Activated CD4-positive, alpha-beta T cell treated with anti-CD3 and anti-CD28 coated beads, Interleukin-2, amount 50 U/mL, for 48 hours (primary cell): ENCODE measurements around the gene CCNT2.
"Not testable (repeated sequence)": the region's sequence is repeated elsewhere in the genome, so short reads cannot be mapped to it uniquely, and the experiment has no call there.

Experiments
- DNase-seq, 2 experiments: peaks; one replicate each; pipeline ENCODE4 v3.0.0-alpha.2; 2020

CCNT2 gene

DNA sequence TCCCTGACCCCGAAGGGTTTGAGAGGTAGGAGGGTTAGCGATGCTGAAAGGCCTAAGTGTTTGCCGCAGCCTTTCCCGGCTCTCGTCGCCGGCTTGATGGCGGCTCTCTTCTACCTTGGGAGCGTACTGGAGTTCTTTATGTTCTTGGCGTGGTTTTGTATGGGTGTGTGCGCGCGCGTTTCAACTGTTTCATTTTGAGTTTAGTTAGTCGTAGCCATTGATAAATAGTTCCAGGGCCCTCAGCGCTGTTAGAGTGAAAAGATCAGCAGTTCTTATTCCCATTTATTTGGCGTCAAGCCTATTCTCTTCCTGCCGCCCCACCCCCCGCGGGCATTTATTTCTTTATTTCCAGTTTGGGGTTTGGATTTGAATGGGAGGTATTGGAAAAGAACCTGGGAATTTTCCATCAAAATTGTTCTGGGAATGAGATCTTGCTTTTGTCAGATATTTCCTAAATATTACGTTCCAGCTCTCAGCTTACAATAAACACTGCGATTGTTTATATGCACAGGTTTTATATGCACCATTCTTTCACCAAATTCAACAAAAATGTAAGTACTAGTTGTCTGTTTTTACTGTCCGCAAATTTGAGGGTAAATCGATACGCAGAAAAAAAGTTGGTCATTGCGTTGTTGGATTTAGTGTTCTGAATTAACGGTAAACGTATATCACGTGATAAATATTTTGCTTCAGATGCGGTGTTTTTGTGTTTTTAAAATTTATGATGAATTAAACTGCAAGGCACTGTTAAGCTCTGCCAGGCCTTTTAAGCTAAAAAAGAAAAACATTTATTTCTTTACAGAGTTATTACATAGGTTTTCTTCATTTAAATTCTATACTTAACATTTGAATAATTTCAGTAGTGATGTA, 954 bp downstream of the CCNT2 start:
- peak; percentile 53 to 60 for DNase-seq

DNA sequence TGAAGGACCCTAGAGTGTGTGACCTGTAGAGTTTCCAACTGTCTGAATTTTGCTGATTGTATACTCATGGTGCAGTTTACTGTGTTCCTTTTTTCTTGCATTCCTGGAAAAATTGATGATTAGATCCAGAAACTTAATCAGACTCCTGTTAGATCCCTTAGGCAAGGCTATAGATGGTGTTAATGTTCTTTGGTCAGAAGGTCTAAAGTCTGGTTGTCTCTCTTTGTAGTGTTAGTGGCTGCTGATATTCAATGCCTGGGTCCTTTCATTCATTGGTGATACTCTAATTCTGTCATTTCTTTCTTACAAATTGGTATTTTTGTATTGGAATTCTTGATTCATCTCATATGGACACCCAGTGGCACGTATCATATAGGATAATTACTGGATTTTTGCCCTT, 6.3 kb downstream of the CCNT2 start:
- no peak for DNase-seq

DNA sequence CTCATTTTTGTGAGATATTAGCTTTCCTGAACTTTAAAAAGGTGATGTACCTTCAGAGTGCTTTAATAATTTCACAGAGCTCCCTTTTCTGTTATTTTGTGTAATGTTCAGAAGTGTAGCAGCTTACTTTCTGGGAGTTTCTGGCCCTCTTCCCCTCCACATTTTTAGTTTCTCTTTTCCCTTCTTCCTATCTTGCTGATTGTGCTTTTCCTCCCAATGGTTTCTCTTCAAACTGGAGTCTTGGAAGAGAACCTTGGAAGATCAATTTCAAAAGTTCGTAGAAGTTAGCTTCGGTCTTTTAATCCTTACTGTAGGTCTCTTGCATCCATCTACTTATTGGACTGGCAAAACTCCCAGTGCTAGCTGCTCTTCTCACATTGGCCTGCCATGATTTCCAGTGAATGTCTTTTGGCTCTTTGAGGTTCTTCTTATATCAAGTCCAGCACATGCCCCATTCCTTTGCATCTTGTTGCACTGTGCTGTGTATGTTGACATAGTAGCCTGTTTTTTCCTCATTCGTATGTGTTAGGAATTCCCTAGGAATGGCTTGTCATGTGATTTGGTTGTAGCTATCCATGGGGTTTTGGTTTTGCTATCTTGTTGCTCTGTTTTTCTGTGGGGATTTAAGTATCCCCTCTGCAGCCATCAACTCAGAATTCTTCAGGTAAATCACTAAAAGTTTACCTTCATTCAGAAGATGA, 7.8 kb downstream of the CCNT2 start:
- DNase-seq, result no peak

DNA sequence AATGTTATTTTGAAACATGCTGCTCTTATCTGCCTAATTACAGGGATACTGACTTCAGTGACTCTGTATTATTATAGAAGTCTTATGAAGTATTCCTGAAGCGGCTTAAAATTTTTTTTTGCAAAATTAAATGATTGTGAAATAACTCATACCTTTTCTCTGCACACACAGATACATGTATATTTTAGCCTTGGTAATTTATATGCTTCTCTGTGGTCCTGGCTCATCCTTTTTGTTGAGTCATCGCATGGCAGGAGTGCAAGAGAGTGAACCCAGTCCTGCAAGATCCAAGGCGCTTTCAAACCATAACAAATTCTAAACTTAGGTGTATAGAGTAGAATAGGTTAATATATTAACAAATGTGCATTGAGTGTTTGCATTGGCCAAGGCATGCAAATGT, 8.6 kb downstream of the CCNT2 start:
- no peak for DNase-seq

DNA sequence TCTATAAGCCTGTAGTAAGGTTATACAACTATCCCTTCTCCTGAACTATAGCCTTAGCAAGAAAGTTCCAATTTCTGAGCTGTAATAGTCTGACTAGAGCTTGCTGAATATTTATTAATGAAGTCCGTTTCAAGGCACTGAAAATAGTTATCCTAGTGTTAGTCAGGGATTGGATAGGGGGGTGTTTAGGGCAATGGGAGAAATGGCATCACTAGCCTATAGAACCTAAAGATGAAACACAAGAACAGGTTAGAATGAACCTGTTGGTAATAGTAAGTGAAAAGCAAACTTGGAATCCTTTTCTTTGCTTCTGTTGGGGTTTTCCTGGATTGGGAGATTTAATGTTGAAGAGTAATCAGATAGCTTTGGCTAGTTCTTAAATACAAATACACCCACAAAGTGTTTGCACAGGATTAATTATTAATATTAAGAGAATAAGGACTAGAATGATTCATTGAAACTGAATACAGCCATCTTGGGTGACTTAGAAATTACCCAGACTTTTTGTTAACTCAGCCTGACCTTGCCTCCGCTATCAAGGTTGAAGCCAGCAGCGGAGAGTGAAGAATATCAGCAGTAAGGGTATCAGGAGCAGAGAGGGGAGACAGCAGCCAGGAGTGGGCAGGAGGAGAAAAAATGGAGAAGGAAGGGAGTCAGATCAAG, 14.4 kb downstream of the CCNT2 start:
- DNase-seq, result no peak

DNA sequence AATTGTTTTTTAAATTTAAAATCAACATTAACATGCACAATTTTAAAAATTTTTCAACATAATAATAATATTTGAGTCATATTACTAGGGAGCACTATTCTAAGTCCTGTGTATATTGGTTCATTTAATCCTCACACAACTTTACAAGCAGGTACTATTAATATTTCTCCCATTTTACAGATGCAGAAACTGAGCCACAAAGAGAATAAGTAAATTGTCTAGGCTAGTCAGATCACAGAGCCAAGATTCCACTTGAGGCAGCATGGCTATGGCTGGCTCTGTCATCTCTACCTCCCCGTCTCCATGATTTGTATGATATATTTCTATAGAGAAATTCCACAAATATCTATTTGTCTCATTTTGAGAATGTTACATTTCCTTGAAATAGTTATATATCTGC, 15.1 kb downstream of the CCNT2 start:
- DNase-seq, result no peak

DNA sequence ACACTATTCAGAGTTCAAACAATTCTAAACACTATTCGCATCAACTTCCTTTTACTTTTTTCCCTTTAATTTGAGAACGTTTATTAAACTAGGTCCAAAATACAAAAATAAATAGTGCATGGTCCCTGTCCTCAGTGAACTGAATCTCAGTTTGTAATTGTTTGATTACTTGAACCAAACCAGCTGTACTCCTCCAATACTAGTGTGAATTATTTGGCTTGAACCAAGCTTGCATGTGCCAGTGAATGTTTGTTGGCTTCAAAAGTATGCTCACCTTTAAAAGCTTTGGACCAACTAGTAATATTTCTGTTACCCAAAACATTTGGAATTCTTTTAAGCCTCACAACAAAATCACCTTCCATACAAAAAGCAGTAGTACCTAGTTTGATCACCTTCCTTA, 15.5 kb downstream of the CCNT2 start:
- DNase-seq, result no peak

DNA sequence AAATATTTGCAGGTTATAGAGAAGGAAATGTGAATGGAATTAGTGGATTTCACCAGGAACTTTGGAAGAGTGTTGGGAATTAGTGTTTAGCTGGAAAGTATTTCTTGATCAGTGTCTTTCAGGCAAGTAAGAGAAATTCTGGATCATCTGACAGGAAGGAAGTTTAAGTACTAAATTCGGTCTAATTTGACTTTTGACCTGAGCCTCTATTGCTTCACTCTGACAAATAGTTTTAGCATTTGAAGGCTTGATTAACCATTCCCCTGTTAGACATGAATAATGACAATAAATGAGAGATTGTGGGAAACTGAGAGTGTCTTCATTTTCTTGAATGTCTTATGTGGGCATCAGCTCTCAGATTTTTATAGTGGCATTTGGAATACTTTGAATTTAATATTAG, 16.0 kb downstream of the CCNT2 start:
- DNase-seq, result no peak

DNA sequence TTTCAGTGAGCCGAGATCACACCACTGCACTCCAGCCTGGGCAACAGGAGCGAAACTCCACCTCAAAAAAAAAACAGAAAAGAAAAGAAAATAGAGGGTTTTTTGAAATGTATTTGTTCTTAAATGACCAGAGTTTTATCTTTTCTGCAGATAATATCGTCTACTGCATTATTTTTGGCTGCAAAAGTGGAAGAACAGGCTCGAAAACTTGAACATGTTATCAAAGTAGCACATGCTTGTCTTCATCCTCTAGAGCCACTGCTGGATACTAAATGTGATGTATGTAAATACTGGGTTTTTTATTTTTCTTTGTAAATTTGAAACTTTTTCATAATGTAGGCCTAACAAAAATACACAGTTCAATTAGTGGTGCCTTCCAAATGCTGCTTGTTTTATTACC, 18.1 kb downstream of the CCNT2 start:
- DNase-seq, result no peak

DNA sequence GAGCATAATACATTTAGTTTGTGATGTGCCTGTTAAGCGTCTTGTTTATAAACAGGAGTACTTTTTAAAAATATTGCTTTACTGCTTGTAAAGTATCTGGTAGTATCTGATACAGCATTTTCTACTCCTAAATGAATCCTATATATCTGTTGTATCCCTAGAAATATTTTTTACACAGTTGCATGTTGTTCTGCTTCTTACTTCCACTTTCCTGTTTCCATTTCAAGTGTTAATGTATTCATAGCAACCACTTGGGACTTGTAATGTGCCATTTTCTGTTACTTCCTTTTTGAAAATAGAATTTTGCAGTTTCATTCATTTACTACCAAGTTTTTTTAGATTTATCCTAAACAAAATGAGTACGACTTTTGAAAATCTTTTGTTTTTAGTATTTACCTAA, 24.9 kb downstream of the CCNT2 start:
- no peak for DNase-seq

DNA sequence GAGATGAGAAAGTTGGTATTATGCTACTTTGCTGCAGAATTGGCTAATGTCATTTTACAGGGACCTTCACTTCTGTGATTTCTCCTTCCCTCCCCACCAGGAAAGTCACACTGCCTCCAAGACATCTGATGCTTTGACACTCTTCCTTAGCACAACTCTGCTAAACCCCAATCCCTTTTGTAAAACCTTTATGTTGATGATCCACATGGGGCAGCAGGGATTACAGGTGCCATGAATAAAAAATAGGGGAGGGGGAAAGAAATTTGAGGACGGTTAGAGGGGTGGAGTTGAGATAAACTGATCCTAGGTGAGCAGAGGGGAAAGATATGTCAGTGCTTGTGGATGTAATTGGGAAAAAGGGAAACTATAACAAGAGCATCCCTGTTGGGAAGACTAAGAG, 26.4 kb downstream of the CCNT2 start:
- DNase-seq, result no peak

DNA sequence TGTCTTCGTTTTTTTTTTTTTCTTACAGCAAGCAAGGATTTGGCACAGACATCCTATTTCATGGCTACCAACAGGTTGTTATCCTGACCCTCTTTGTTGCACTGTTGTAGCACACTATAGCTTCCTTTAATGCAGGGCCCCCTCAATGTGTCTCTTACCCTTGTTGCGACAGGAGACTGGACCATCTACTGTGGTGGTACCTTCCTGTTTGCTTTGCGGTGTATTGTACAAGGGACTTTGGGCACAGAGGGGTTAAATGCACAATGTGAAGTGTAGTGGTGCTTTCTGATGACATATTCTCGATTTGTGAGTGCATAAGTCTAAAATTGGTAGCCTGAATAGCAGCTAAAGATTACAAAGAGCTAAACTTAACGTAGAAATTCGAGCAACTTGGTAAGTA, 27.5 kb downstream of the CCNT2 start:
- DNase-seq, result no peak

DNA sequence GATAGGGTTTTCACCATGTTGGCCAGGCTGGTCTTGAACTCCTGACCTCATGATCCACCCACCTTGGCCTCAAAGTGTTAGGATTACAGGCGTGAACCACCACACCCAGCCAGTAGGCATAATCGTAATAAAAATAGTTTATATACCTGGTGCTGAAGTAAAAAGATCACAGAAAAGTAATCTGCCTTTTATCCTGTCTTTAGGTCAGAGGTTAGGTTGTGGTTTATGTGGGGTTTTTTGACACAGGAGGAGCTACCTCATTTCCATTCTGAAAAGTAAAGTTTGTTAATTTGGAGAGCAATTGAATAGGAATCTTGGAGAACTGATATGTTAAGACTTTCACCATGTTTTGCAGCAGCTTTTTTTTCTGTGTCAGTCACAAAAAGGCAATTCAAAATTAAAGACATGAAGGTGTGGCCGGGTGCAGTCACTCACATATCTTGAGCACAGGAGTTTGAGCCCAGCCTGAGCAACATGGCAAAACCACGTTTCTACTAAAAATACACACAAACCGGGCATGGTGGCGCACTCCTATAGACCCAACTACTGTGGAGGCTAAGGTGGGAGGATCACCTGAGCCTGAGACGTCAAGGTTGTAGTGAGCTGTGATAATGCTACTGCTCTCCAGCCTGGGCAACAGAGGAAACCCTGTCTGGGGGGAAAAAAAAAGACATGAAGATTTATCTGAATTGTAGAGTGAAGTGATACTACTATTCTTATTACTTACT, 31.5 kb downstream of the CCNT2 start:
- DNase-seq, result no peak

DNA sequence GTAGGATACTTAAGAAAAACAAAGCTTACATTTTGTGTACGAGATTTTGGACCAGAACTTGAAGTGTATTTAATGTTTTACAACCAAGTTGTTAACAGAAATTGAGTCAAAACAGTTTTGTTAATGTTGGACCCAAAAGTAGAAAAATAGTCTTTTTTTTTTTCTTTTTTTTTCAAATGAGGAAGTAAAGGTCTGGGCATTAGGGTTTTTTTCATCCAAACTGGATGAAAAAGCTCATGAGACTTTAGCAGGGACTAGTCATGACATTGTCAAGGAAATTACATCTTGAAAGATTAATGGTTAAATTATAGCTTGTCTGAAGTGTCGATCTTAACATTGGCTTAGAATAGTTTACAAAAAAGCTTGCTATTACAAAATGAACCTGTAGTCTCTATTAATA, 32.3 kb downstream of the CCNT2 start:
- no peak for DNase-seq

DNA sequence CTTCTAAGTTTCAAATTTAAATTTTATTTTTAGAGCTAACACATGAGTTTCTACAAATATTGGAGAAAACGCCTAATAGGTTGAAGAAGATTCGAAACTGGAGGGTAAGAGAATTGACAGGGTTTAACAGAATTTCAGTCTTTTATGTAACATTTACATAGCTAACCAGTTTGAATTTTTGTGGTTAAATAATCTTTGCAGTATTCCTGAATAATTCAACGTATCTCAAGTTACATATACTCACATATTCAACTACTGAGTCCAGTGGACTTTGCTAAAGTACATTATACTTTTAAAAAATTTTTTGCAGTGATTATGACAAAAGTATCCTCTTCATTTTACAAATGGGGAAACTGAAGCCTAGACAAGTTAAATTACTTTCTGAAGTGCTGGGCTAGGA, 34.0 kb downstream of the CCNT2 start:
- no peak for DNase-seq

DNA sequence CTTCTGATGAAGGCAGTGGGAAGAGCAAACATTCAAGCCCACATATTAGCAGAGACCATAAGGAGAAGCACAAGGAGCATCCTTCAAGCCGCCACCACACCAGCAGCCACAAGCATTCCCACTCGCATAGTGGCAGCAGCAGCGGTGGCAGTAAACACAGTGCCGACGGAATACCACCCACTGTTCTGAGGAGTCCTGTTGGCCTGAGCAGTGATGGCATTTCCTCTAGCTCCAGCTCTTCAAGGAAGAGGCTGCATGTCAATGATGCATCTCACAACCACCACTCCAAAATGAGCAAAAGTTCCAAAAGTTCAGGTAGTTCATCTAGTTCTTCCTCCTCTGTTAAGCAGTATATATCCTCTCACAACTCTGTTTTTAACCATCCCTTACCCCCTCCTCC, 35.4 kb downstream of the CCNT2 start:
- no peak for DNase-seq

DNA sequence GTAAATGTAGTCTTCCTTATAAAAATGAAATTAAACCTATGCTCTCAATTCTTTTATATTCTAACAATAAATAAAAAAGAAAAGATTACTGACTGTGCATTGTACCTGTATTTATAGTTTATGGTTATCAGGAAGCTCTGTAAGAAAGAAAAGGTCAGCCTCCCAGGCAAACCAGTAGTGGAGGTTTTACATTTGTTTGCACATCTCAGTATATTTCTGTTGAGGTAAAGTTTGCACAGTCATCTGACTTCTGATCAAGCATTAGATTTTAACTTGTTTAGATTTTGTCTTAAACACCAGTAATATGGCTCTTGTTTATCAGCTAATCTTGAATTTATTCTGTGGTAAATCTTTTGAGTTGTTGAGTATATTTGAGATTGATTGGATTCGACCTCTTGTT, 37.1 kb downstream of the CCNT2 start:
- DNase-seq, result no peak

DNA sequence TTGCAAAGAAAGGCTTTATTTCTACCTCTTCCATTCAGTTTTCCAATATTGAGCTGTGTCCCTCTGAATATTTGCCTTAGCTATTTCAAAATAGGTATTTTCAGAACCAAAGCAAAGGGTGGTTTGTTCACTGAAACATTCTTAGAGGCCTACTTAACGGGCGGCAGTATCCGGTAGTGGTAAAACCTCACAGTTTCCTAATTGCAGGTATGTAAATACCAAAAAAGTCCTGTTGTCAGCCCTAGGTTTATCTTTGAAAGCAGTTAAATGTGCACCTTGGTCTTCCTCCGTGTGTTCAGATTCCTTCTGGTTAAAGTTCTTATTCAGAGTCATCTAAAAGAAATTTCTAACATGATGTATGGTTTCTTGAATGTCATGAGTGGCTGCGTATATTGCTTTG, 38.9 kb downstream of the CCNT2 start:
- DNase-seq, result no peak

DNA sequence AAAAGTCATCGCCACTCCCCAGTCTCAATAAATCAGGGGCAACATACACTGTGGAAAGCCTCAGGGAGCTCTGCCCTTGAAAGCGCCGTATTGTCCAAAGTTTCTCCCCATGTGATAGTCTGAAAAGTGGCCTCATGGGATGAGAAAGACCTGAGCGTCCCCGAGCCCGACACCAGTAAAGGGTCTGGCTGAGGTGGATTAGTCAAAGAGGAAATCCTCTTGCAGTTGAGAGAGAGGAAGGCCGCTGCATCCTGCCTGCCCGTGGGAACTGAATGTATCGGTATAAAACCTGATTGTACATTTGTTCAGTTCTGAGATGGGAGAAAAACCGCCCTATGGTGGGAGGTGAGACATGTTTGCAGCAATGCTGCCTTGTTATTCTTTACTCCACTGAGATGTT, 48.5 kb downstream of the CCNT2 start:
- DNase-seq, result not testable (repeated sequence)

DNA sequence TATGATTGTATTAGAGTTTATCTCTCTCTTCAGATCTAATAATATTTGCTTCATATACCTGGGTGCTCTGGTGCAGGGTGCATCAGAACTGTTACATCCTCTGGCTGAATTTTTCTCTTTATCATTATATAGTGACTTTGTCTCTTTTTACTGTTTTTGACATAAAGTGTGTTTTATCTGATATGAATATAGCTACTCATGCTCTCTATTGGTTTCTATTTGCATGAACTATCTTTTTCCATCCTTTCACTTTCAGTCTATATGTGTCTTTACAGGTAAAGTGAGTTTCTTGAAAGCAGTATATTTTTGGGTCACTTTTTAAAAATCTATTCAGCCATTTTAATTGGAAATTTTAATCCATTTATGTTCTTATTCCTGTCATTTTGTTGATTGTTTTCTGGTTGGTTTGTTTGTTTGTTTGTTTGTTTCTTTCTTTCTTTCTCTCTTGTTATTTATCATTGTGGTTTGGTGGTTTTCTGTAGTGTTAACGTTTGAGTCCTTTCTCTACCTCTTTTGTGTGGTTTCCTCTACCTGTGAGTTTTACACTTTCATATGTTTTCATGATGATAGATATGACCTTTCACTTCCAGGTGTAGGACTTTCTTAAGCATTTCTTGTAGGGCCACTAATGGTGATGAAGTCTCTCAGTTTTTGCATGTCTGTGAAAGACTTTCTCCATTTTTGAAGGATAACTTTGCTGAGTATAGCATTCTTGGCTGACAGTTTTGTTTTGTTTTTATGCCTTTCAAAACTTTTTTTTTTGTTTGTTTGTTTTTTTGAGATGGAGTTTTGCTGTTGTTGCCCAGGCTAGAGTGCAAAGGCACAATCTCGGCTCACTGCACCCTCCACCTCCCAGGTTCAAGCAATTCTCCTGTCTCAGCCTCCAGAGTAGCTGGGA, 54.9 kb downstream of the CCNT2 start:
- no peak for DNase-seq

DNA sequence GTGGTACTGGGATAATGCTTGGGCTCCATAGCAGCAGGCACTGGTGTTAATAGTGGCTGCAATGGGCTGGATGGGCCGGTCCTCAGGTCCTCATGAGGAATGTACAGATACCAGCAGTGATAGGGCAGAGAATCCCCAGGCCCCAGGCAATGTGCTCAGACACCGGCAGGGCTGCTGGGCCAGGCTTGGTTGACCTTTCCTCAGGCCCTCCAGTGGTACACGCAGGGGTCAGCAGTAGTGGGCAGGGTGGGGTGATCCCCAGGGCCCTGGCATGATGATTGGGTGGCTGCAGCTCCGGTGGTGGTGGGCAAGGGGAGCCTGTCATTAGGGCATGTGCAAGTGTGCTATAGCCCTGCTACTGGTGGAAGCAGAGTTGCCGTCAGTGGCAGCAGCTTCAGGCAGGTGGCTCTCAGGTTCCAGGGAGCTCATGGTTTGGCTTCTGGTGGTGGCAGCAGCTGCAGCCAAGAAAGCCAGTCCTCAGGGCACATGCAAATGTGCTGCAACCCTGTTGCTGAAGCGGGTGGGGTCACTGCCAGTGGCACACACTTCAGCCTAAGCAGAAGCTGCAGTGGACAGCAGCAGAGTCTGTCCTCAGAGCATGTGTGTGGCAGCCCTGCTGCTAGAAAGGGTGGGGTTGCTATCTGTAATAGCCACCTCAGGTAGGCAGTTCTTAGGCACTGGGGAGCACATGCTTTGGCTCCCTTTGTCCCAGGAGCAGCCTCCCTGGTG, 56.8 kb downstream of the CCNT2 start:
- DNase-seq, result no peak
